Chondrocyte (in vitro differentiated cells): ENCODE measurements around the gene CCNL2. TPM values are rescaled to one million over a fixed set of nuclear protein-coding genes. Genes with fewer than 3 reads are reported as not detected.
A peak's percentile ranks its signal among the peaks of the same experiment; 100 is the strongest.
"Not testable (repeated sequence)": the region's sequence is repeated elsewhere in the genome, so short reads cannot be mapped to it uniquely, and the experiment has no call there.

Experiments
- DNase-seq: peaks from one replicate; pipeline ENCODE4 v3.0.0; 2021; ENCODE audit warnings: mixed read lengths, low spot score
- H3K27ac Mint-ChIP-seq: one replicate; pipeline ENCODE4 v1.8.0; 2021; ENCODE audit warnings: mild to moderate bottlenecking, moderate library complexity, mixed read lengths; ENCODE audit not compliant: unreplicated experiment
- H3K27me3 Mint-ChIP-seq: 2 replicates; pipeline ENCODE4 v1.8.0; 2021; ENCODE audit warnings: low read depth, mixed read lengths
- H3K36me3 Mint-ChIP-seq: 2 replicates; pipeline ENCODE4 v1.8.0; 2021; ENCODE audit warnings: low read depth, mixed read lengths
- H3K4me1 Mint-ChIP-seq: 2 replicates; pipeline ENCODE4 v1.8.0; 2021; ENCODE audit warnings: low read depth, mild to moderate bottlenecking, mixed read lengths
- H3K4me3 Mint-ChIP-seq: one replicate; pipeline ENCODE4 v1.8.0; 2021; ENCODE audit warnings: mild to moderate bottlenecking, moderate library complexity, mixed read lengths; ENCODE audit not compliant: unreplicated experiment
- H3K9me3 Mint-ChIP-seq: 2 replicates; pipeline ENCODE4 v1.8.0; 2021; ENCODE audit warnings: low read depth, mixed read lengths
- total RNA-seq: library from RNA; stranded (reverse); gene quantifications from 3 replicates; pipeline ENCODE4 v1.2.1, GENCODE V29; 2021
- TF ChIP-seq, protein P1 (sequence below): fragments of 200-600 bp; sonication (generic); IDR thresholded peaks from 2 replicates; pipeline ENCODE4 v1.5.0; 2021; ENCODE audit warnings: antibody characterized with exemption, mild to moderate bottlenecking, moderate library complexity

Gene CCNL2
- total RNA-seq, 1 donor from 2014 or later = 161 TPM

DNA sequence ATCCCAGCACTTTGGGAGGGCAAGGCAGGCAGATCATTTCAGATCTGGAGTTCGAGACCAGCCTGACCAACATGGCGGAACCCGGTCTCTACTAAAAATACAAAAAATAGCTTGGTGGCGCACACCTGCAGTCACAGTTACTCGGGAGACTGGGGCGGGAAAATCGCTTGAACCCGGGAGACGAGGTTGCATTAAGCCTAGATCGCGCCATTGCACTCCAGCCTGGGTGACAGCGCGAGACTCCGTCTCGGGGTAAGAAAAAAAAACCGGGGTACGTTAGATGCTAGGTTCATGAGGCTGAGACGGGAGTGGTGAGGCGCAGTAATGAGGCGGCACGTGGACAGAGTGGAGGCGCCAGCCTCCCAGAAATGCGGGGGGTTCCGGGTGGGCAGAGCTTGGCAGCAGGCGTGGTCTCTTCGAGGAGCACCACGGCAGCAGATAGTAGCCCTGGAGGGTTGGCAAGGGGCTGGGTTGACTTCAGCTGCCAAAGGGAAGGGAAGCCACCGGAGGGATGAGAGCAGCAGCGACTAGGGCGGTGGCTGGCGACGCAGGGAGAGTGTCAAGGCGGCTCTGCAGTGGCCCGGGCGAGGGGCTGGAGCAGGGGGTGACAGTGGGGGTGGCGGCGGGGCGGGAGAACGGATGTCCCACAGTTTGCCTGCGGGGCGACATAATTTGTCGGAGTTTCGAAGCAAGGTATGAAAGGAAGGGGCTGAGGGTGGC lies 7.1 kb upstream of the CCNL2 start:
- Mint-ChIP-seq H3K4me3 (peak overlapping the region; percentile 85), H3K27me3 (no peaks in the 10 kb centered on the region), H3K36me3 (peaks cover 14% of the 10 kb centered on the region), H3K27ac (peak overlapping the region; percentile 78), H3K4me1 (peaks cover 42% of the 10 kb centered on the region), H3K9me3 (no peaks in the 10 kb centered on the region)
- TF ChIP-seq, protein P1, sequence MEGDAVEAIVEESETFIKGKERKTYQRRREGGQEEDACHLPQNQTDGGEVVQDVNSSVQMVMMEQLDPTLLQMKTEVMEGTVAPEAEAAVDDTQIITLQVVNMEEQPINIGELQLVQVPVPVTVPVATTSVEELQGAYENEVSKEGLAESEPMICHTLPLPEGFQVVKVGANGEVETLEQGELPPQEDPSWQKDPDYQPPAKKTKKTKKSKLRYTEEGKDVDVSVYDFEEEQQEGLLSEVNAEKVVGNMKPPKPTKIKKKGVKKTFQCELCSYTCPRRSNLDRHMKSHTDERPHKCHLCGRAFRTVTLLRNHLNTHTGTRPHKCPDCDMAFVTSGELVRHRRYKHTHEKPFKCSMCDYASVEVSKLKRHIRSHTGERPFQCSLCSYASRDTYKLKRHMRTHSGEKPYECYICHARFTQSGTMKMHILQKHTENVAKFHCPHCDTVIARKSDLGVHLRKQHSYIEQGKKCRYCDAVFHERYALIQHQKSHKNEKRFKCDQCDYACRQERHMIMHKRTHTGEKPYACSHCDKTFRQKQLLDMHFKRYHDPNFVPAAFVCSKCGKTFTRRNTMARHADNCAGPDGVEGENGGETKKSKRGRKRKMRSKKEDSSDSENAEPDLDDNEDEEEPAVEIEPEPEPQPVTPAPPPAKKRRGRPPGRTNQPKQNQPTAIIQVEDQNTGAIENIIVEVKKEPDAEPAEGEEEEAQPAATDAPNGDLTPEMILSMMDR = no peak
- DNase-seq = no peak

DNA sequence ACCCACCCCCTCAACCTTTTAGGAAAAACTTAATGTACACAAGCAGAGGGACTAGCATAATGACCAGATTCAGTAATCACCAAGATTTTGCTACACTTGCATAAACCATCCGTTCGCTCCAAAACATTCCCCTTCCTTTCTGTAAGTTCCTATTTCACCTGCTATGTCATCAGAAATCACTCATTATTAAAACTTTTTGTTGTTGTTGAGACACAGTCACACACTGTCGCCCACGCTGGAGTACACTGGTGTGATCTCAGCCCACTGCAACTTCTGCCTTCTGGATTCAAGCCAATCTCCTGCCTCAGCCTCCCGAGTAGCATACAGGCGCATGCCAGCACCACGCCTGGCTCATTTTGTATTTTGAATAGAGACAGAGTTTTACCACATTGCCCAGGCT lies 4.5 kb upstream of the CCNL2 start:
- TF ChIP-seq, protein P1 = no peak
- no peak overlapping the region for H3K4me3 Mint-ChIP-seq
- peak overlapping the region; percentile 70 for H3K27ac Mint-ChIP-seq
- H3K27me3 Mint-ChIP-seq = no peaks in the 10 kb centered on the region
- H3K36me3 Mint-ChIP-seq = peaks cover 18% of the 10 kb centered on the region
- no peaks in the 10 kb centered on the region for H3K9me3 Mint-ChIP-seq
- no peak for DNase-seq
- H3K4me1 Mint-ChIP-seq = peaks cover 51% of the 10 kb centered on the region

DNA sequence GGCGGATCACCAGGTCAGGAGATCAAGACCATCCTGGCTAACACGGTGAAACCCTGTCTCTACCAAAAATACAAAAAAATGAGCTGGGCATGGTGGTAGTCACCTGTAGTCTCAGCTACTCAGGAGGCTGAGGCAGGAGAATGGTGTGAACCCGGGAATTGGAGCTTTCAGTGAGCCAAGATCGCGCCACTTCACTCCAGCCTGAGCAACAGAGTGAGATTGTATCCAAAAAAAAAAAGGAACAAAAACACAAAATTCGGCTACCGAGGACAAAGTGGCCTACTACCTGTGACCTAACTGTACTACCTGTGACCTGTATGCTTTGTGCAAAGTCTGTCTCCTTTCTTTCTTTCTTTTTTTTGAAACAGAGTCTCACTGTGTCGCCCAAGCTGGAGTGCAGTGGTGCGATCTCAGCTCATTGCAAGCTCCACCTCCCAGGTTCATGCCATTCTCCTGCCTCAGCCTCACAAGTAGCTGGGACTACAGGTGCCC lies 3.8 kb upstream of the CCNL2 start:
- peak overlapping the region; percentile 59 for H3K27ac Mint-ChIP-seq
- not testable (repeated sequence) for H3K9me3 Mint-ChIP-seq
- H3K36me3 Mint-ChIP-seq = peaks cover 21% of the 10 kb centered on the region

DNA sequence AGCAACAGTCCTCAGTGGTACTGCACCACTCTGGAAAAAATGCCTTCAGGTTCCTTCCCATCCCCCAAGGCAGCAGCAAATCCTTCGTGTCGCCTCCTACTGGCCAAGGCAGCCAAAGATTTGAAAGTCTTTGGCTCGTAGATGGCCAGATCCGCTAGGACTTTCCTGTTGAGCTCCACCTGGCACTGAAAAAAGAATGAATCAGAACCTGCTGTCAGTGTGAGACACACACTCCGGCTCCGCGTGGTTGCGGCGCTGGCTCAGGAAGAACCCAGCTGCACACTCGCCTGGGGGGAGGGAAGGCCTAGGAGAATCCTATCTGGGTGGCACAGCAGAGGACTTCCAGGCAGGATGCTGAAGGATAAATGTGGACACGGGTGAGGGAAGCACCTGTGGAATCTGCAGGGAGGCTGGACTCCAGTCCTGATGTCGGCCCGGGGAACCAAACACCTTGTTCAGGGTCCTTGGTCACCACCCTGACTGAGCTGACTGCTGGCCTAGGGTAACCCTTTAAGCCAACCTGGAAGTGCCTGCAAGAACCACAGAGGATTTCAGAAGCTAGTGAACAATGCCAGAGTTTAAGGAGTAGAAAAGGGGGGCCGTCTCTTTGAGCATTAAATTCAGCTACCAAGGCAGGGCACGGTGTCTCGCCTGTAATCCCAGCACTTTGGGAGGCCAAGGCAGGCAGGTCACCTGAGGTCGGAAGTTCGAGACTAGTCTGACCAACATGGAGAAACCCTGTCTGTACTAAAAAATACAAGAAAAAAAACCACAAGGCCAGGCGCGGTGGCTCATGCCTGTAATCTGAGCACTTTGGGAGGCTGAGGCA lies 3.2 kb upstream of the CCNL2 start:
- H3K27me3 Mint-ChIP-seq = no peaks in the 10 kb centered on the region
- DNase-seq = no peak
- no peak overlapping the region for H3K27ac Mint-ChIP-seq
- peaks cover 53% of the 10 kb centered on the region for H3K4me1 Mint-ChIP-seq
- TF ChIP-seq, protein P1 = peak; percentile 79
- no peak overlapping the region for H3K4me3 Mint-ChIP-seq
- no peaks in the 10 kb centered on the region for H3K9me3 Mint-ChIP-seq
- peaks cover 22% of the 10 kb centered on the region for H3K36me3 Mint-ChIP-seq

More for the DNA sequence above, 3.8 kb upstream of the CCNL2 start:
- H3K4me1 Mint-ChIP-seq = peaks cover 50% of the 10 kb centered on the region
- H3K4me3 Mint-ChIP-seq, DNase-seq, H3K27me3 Mint-ChIP-seq: not testable (repeated sequence)

DNA sequence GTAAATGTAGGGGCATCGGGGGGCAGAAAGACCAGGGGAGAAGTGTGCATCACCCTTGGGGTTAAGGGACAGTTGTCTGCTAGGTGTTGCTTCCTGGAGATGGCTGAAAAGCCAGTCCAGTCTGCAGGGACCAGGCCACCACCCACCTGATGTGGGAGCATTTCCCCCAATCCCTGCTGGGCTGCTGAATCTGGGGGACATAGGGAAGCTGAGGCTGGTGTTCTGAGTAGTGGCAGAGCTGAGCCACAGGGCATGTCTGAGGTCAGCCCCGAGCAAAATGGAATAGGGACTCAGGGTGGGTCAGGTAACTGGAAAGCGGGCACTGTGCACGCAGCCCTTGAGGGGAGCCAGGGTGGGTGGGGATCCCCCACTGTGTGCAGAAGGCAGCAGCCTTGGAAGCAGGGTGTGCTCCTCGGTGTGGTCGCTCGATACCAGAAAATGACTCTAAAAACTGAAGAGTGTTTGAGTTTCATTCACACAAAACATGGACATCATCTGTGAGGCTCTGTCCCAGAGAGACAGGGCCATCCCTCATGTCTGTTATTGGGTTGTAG lies 2.4 kb upstream of the CCNL2 start:
- H3K4me3 Mint-ChIP-seq = no peak overlapping the region
- no peaks in the 10 kb centered on the region for H3K9me3 Mint-ChIP-seq
- TF ChIP-seq, protein P1 = no peak
- H3K27ac Mint-ChIP-seq = peak overlapping the region; percentile 90
- H3K27me3 Mint-ChIP-seq = no peaks in the 10 kb centered on the region
- DNase-seq = no peak
- peaks cover 52% of the 10 kb centered on the region for H3K4me1 Mint-ChIP-seq
- peaks cover 22% of the 10 kb centered on the region for H3K36me3 Mint-ChIP-seq
